OCI-LY1 (cell line): ENCODE data around the gene KLHL20.

Source experiments
- EZH2 ChIP-seq: fragments of 200-600 bp; sonication (generic), shearing (Covaris generic); IDR thresholded peaks from 2 replicates; pipeline ENCODE4 v1.8.0; 2017; ENCODE audit warnings: borderline replicate concordance, mixed run types, mild to moderate bottlenecking, antibody characterized with exemption, low read length, moderate library complexity, mixed read lengths
- TF ChIP-seq, protein P1 (sequence below): fragments of 200-600 bp; sonication (generic), shearing (Covaris generic); IDR thresholded peaks from 2 replicates; pipeline ENCODE4 v1.5.1; 2017; ENCODE audit warnings: mild to moderate bottlenecking, antibody characterized with exemption, low read length, moderate library complexity, mixed read lengths

DNA sequence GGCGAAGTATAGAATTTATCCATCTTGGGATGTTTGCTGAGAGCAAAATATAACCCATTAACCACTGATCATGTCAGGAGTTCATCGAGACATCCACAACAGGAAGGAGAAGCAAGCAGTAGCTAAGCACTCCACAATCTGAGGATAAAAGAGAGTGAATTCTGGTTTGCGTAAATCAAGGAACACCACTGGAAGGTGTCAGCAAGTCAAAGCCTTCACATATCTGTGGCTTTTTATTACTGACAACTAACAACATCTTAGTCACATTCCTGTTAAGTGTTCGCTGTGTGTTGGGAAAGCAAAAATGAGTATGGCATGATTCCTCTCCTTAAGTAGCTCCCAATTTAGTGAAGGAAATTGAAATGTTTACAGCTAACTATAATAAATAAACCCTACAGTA lies 65.2 kb downstream of the KLHL20 start:
- TF ChIP-seq, protein P1, sequence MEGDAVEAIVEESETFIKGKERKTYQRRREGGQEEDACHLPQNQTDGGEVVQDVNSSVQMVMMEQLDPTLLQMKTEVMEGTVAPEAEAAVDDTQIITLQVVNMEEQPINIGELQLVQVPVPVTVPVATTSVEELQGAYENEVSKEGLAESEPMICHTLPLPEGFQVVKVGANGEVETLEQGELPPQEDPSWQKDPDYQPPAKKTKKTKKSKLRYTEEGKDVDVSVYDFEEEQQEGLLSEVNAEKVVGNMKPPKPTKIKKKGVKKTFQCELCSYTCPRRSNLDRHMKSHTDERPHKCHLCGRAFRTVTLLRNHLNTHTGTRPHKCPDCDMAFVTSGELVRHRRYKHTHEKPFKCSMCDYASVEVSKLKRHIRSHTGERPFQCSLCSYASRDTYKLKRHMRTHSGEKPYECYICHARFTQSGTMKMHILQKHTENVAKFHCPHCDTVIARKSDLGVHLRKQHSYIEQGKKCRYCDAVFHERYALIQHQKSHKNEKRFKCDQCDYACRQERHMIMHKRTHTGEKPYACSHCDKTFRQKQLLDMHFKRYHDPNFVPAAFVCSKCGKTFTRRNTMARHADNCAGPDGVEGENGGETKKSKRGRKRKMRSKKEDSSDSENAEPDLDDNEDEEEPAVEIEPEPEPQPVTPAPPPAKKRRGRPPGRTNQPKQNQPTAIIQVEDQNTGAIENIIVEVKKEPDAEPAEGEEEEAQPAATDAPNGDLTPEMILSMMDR, result no peak
- no peak for TF ChIP-seq EZH2
